Right atrium auricular region (tissue), 2 donors: Measurements from ENCODE around the gene DENND2D. TPM values are rescaled to one million over a fixed set of nuclear protein-coding genes. Genes with fewer than 3 reads are reported as not detected.

Experiments
- DNase-seq: peaks from one replicate; pipeline ENCODE4 v3.0.0-alpha.2; 2019; ENCODE audit warnings: low spot score
- H3K27ac ChIP-seq, 2 donors: fragments of 200-600 bp; sonication (generic); 1 replicate in 1 of 2; 2 replicates in 1 of 2; pipeline ENCODE4 v1.5.1; 2016 to 2019
- H3K27me3 ChIP-seq, 2 donors: fragments of 200-600 bp; sonication (generic); one replicate each; pipeline versions ENCODE4 v1.5.1 to v1.6.0; 2017 to 2019
- H3K36me3 ChIP-seq: fragments of 200-600 bp; sonication (generic); one replicate; pipeline ENCODE4 v1.5.1; 2016
- H3K4me1 ChIP-seq, 2 donors: fragments of 200-600 bp; sonication (generic); one replicate each; pipeline versions ENCODE4 v1.5.1 to v1.6.0; 2017 to 2019
- H3K4me3 ChIP-seq, 2 donors: fragments of 200-600 bp; sonication (generic); 1 replicate in 1 of 2; 2 replicates in 1 of 2; pipeline ENCODE4 v1.5.1; 2017 to 2019; ENCODE audit warnings: mild to moderate bottlenecking in 1 of 2, moderate library complexity in 1 of 2
- H3K9me3 ChIP-seq, 2 donors: fragments of 200-600 bp; sonication (generic); one replicate each; pipeline ENCODE4 v1.5.1; 2019
- CTCF ChIP-seq, 2 donors: fragments of 200-600 bp; sonication (generic); IDR thresholded peaks; one replicate each; pipeline ENCODE4 v1.5.1; 2019; ENCODE audit warnings: antibody characterized with exemption in 2 of 2
- total RNA-seq, 2 donors: library from RNA; depleted of rRNA; stranded (reverse); fragments of >200 nt; gene quantifications; one replicate each; pipeline ENCODE4 v1.1.0, GENCODE V29; 2016

Gene DENND2D
- total RNA-seq, 2 donors from 2014 or later = 1.7 to 5.7 TPM

GRCh38 chr1:111223126-111223685, 22.8 kb upstream of the DENND2D start:
- DNase-seq = no peak
- H3K36me3 ChIP-seq = no peaks in the 10 kb centered on the region
- H3K9me3 ChIP-seq = no peaks in the 10 kb centered on the region
- TF ChIP-seq CTCF (IDR thresholded peaks at IDR 0.05) = peak in 1 of 2 donors; percentile 0
- no peaks in the 10 kb centered on the region for H3K27me3 ChIP-seq
- H3K4me1 ChIP-seq = peaks cover 0 to 13% of the 10 kb centered on the region in 2 donors
- no peak overlapping the region for H3K27ac ChIP-seq
- H3K4me3 ChIP-seq = no peak overlapping the region

GRCh38 chr1:111222308-111223125, 22.1 kb upstream of the DENND2D start:
- no peaks in the 10 kb centered on the region for H3K36me3 ChIP-seq
- no peaks in the 10 kb centered on the region for H3K9me3 ChIP-seq
- DNase-seq = peak; percentile 76
- peak; percentile 90 to 93 for TF ChIP-seq CTCF (IDR thresholded peaks at IDR 0.05)
- peaks cover 0 to 9% of the 10 kb centered on the region in 2 donors for H3K4me1 ChIP-seq
- H3K27me3 ChIP-seq = no peaks in the 10 kb centered on the region
- no peak overlapping the region for H3K27ac ChIP-seq
- H3K4me3 ChIP-seq = no peak overlapping the region

- H3K4me1 ChIP-seq = peaks cover 0 to 9% of the 10 kb centered on the region in 2 donors
- no peak for TF ChIP-seq CTCF (IDR thresholded peaks at IDR 0.05)
- no peak overlapping the region for H3K4me3 ChIP-seq
- no peaks in the 10 kb centered on the region for H3K27me3 ChIP-seq
- H3K27ac ChIP-seq = no peak overlapping the region
- H3K9me3 ChIP-seq = no peaks in the 10 kb centered on the region
- no peaks in the 10 kb centered on the region for H3K36me3 ChIP-seq
- no peak for DNase-seq
Measured at GRCh38 chr1:111221633-111222291, 21.3 kb upstream of the DENND2D start.

- Histone ChIP-seq H3K4me3 (no peak overlapping the region), H3K27ac (no peak overlapping the region), H3K9me3 (no peaks in the 10 kb centered on the region), H3K27me3 (no peaks in the 10 kb centered on the region), H3K36me3 (no peaks in the 10 kb centered on the region), H3K4me1 (peaks cover 0 to 9% of the 10 kb centered on the region in 2 donors)
- no peak for DNase-seq
- no peak for TF ChIP-seq CTCF (IDR thresholded peaks at IDR 0.05)
Measured at GRCh38 chr1:111221276-111221632, 20.8 kb upstream of the DENND2D start.

- peaks cover 0 to 9% of the 10 kb centered on the region in 2 donors for H3K4me1 ChIP-seq
Measured at GRCh38 chr1:111220302-111220890, 19.9 kb upstream of the DENND2D start.

More at GRCh38 chr1:111220302-111220890, 19.9 kb upstream of the DENND2D start:
- no peaks in the 10 kb centered on the region for H3K36me3 ChIP-seq
- H3K27ac ChIP-seq = no peak overlapping the region
- H3K9me3 ChIP-seq = no peaks in the 10 kb centered on the region
- no peaks in the 10 kb centered on the region for H3K27me3 ChIP-seq
- TF ChIP-seq CTCF (IDR thresholded peaks at IDR 0.05) = no peak
- no peak overlapping the region for H3K4me3 ChIP-seq
- DNase-seq = no peak
